Measurements from ENCODE around the gene PLCD1. TPM values are rescaled to one million over a fixed set of nuclear protein-coding genes. Genes with fewer than 3 reads are reported as not detected.

The PLCD1 gene
- total and polyA plus RNA-seq, 12 donors = 6.3 to 20.0 (median 10.6) TPM

DNA sequence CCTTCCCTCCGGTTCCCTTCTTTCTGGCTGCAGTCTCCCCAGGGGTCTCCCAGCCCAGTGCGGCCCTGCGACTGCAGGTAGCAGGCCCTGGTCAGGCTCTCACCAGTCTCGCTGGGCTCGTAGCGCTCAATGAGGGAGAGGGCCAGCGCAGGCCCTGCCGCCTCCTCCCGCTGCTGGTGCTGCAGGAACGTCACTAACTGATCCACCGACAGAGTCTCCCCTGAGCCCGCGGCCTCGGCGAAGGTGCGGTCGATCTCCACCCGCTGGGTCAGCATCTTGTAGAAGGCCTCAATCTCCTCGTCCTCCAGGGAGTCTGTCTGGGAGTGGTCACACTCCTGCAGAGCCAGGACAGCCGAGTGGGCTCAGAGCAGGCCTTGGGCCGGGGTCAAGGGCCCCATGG, 18.3 kb downstream of the PLCD1 start:
- H3K4me3 ChIP-seq = no peak overlapping the region
- DNase-seq = no peak
- no peak for ATAC-seq
- H3K27ac ChIP-seq = no peak overlapping the region
- intact Hi-C loops (cut with DNase I) = no loop called here
- 89 to 90% methylated on average over 21 of the region's 21 CpGs for WGBS, 2 donors
- peaks cover 0 to 4% (median 0%) of the 10 kb centered on the region in 9 donors for H3K4me1 ChIP-seq
- TF ChIP-seq, protein P1, sequence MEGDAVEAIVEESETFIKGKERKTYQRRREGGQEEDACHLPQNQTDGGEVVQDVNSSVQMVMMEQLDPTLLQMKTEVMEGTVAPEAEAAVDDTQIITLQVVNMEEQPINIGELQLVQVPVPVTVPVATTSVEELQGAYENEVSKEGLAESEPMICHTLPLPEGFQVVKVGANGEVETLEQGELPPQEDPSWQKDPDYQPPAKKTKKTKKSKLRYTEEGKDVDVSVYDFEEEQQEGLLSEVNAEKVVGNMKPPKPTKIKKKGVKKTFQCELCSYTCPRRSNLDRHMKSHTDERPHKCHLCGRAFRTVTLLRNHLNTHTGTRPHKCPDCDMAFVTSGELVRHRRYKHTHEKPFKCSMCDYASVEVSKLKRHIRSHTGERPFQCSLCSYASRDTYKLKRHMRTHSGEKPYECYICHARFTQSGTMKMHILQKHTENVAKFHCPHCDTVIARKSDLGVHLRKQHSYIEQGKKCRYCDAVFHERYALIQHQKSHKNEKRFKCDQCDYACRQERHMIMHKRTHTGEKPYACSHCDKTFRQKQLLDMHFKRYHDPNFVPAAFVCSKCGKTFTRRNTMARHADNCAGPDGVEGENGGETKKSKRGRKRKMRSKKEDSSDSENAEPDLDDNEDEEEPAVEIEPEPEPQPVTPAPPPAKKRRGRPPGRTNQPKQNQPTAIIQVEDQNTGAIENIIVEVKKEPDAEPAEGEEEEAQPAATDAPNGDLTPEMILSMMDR (IDR thresholded peaks at IDR 0.05) = no peak
- H3K27me3 ChIP-seq = no peaks in the 10 kb centered on the region
- H3K9me3 ChIP-seq = peaks cover 0 to 6% (median 0%) of the 10 kb centered on the region in 11 donors
- H3K36me3 ChIP-seq = peaks cover 0 to 86% (median 29%) of the 10 kb centered on the region in 9 donors

DNA sequence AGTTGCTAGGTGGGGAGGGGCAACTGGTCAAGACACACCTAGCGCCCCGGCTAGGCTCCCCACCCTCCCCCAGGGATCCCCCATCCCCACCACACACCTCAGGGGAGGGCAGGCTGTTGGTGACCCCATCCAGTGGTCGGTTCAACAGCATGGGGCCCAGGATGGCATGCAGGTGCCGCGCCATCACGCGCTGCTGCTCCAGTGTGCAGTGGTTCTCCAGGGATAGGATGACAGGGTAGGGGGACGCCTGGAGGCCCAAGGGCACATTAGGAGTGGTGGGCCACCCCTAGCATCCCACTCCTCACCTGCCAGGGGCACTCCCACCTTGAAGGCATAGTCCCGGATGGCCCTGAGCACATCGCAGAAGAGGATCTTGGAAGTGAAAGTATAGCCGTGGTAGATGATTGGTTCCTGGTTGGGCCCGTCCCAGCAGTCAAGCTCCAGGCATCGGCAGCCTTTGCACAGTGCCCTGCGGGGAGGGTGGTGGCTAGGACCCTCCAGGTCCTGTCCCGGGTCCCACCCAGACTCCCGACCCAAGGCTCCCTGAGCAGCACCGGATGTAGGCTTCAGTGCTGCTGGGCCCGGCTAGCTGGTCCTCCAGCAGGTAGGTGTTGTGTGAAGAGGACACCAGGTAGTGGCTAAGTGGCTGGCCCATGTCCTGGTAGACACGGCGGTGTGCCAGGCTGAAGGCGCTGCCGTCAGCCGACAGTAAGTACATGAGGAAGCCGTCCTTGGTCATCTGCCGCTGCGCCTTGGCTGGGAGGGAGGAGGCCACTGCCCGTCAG, 19.4 kb downstream of the PLCD1 start:
- TF ChIP-seq, protein P1 (IDR thresholded peaks at IDR 0.05) = no peak
- peaks cover 0 to 78% (median 18%) of the 10 kb centered on the region in 9 donors for H3K36me3 ChIP-seq
- H3K4me3 ChIP-seq = no peak overlapping the region
- ATAC-seq = no peak
- no peaks in the 10 kb centered on the region for H3K27me3 ChIP-seq
- H3K27ac ChIP-seq = no peak overlapping the region
- H3K9me3 ChIP-seq = peaks cover 0 to 4% (median 0%) of the 10 kb centered on the region in 11 donors
- intact Hi-C loops (cut with DNase I) = loop anchor here in 3 of 10 donors (10.0 kb wide), 3 partner anchors 465 to 645 kb away; no protein-coding TSS in a partner anchor
- H3K4me1 ChIP-seq = peaks cover 0 to 4% (median 0%) of the 10 kb centered on the region in 9 donors
- no peak for DNase-seq
- 93 to 96% methylated on average over 27 of the region's 27 CpGs for WGBS, 2 donors

DNA sequence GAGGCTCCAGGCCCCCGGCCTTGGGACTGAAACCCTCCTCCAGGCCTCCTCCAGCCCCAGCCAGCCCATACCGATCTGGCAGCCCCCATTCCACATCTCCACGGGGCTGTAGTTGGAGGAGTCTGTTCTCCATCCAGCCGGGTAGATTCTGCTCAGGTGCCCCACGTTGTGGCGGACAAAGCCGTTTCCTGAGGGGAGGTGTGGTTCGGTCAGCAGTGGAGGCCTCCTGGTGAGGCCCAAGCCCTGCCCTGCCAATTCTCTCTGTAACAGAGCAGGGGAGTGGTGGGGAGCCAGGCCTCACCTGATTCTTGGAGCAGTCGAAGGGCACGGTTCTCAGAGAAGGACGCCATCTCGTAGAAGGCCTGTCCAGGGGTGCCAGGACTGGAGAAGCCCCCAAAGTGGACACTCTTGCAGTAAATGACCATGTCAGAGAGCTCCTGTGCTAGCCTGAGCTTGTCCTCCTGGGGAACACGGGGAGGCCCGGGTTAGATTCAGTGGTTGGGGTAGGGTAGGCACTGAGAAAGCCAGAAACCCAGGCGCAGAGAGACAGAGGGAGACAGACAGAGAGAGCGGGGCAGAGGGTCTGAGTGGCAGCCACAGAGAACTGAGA, 20.4 kb downstream of the PLCD1 start:
- DNase-seq (no peak), ATAC-seq (no peak)
- intact Hi-C loops (cut with DNase I) = loop anchor here in 3 of 10 donors (10.0 kb wide), 3 partner anchors 466 to 646 kb away; no protein-coding TSS in a partner anchor
- Histone ChIP-seq H3K27me3 (no peaks in the 10 kb centered on the region), H3K36me3 (peaks cover 0 to 69% (median 13%) of the 10 kb centered on the region in 9 donors), H3K9me3 (no peaks in the 10 kb centered on the region), H3K27ac (no peak overlapping the region), H3K4me3 (no peak overlapping the region), H3K4me1 (peaks cover 0 to 11% (median 0%) of the 10 kb centered on the region in 9 donors)
- TF ChIP-seq, protein P1 (IDR thresholded peaks at IDR 0.05) = no peak
- WGBS, 2 donors = 90% methylated on average over 16 of the region's 16 CpGs

DNA sequence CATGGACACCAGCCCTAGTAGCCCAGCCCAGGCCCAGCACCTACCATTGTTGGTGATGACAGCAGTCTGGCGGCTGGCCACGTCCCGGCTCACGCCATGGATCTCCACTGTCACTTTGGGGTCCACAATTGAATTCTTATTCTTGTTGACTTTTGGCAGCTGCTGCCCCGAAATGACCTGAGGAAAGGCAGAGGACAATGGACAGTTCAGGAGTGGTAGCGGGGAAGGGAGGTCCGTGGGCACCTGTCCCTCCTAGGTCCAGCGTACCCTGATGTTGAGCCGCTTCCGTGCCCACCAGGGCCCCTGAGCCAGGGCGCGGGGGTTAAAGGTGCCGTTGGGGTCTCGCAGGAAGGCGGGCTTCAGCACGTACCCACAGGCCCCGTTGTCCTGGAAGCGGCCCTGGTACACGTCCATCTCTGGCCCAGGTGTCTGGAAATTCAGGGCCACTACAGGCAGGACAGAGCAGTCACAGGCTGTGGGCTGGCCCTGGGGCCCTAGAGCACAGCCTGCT, 21.2 kb downstream of the PLCD1 start:
- H3K4me3 ChIP-seq = no peak overlapping the region
- H3K27ac ChIP-seq = no peak overlapping the region
- ATAC-seq (no peak), DNase-seq (peak in 1 of 2 donors; percentile 27)
- intact Hi-C loops (cut with DNase I) = loop anchor here in 3 of 10 donors (10.0 kb wide), 3 partner anchors 467 to 647 kb away; no protein-coding TSS in a partner anchor
- no peaks in the 10 kb centered on the region for H3K9me3 ChIP-seq
- TF ChIP-seq, protein P1 (IDR thresholded peaks at IDR 0.05) = no peak
- no peaks in the 10 kb centered on the region for H3K27me3 ChIP-seq
- peaks cover 0 to 62% (median 13%) of the 10 kb centered on the region in 9 donors for H3K36me3 ChIP-seq
- 89 to 93% methylated on average over 19 of the region's 19 CpGs for WGBS, 2 donors
- H3K4me1 ChIP-seq = peaks cover 0 to 18% (median 3%) of the 10 kb centered on the region in 9 donors

Data from heart right ventricle (tissue), 16 donors.